Activated naive CD4-positive, alpha-beta T cell (primary cell): ENCODE measurements around the gene STPG1.

ENCODE experiments used
- DNase-seq, 4 experiments: peaks; one replicate each; lab custom pipeline; 2025; lab: John Stamatoyannopoulos, UW

The STPG1 gene

DNA sequence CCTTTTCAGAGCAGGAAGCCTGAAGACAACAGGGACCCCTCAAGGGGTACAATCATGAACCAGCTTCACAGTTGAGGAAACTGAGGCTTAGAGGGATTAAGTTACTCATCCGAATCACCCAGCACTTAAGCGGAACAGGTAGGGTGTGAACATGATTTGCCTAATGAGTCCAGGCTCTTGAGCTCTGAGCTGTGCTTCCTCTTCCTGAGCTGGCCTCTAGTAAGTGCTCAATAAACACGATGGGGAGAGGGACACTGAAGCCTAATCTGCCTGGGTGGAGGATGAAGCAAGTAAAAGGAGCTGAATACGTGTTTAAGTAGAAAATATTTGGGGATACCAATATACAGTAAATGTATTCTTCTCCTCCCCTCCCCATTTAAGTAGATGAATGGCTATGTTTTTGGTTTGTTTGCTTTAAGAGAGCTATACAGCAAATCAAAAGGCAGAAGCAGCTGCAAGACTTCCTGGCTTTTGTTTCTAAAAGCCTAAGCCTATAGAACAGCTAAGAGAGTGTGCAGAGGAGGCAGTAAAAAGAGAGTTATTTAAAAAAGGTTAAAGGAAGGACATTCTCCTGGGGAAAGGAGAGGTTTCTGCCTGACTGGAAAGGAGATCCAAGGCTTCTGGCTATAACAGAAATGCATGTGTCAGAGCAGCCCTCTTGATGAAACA is 20.5 kb downstream of the STPG1 start:
- no peak for DNase-seq

DNA sequence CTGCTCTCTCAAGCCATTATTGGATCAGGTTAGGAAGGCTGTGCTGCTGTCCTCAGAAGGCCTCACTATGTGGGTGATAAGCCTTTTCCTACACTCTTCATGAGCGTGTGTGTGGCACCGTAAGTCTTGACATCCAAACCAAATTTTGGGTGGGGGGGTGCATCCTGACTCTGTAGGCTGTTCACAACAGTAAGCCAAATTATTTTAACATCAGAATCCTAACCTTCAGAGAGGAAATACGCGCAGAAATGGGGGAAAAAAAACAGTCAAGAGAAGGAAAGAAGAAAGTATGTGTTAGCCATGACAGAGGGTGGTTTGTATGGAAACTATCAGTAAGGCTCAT is 21.0 kb downstream of the STPG1 start:
- DNase-seq = no peak

DNA sequence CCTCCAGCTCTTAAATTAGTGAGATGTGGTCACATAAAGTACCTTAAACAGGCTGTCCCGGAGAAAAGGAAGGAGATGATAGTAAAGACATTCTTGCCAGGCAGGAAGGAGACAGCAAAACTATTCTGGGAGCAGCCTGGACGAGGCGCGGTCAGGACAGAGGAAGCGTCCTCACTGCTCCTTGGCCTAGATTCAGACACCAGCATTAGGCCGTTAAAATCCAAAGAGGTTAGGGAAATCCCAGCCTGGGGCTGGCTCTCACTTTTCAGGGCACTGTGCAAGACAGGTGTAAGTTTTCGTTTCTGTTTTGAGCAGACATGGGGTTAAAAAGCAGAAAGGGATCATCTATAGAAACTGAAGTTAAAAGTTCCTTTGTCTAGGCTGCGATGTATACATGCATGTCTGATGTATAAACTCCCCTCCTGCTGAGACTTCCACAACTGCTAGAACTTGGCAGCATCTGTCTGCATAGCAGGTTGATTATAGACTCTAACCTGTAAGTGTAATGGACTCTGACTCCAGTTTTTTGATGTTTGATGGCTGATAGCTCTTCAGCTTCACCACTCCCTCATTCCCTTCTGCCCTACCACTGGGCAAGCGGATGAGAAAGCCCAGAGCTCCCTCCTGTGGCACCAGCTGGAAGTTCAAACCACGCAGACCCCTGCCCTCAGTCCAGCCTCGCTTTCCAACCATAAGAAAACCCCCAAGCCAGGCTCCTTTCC is 21.5 kb downstream of the STPG1 start:
- peak in 2 of 4 experiments; percentile 8 to 41 for DNase-seq

DNA sequence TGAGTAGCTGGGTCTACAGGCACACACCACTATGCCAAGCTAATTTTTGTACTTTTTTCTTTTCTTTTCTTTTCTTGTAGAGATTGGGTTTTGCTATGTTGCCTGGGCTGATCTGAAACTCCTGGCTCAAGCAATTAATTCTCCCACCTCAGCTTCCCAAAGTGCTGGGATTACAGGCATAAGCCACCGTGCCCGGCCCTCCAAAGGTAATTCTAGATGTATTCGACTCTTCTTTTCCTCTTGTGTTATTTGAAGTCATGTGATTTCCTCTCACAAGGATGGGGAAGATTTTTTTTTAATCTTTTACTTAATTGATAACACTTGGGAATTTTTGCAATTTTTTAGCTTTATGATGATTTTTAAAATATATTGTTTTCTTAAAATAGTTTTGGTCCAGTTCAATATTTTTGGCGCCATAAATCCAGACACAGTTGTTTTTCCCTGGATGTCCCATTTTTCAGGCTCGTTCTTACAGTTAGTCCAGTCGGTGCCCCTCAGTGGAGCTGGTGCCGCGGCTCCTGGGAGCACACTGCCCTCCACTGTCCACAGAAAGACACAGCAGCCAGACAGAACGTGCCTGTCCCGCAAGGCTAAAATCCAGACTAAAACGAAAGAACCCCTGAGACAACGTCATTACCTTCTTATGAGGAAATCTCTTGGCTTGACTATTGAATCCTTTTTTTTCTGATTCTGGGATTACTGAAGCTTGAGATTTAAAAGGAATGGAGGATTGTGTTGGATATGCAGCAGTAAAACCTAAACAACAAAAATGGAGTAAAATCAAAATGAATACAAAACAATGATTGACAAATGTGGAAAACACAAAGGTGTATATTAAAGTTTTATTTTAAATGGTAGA is 22.4 kb downstream of the STPG1 start:
- peak; percentile 8 to 50 (median 17) for DNase-seq

DNA sequence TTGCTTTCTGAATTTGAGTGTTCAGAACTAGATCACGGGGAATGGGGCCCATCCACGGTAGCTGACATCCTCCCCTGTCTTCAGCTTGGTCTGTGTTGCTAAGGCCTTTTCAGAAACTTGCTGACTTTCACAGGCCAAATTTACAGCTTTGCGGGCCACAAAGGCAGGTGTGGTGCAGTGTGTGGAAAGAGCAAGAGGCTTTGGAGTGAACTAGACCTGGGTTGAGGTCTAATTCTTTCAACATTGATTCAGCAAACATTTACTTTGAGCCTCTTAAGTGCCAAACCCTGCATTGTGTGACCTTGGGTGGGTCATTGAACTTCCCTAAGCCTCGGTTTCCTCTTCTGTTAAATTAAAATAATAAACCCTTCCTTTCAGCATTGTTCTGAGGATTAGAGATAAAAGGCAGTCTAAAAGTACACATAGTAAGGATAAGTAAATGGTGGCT is 24.3 kb downstream of the STPG1 start:
- DNase-seq = no peak

DNA sequence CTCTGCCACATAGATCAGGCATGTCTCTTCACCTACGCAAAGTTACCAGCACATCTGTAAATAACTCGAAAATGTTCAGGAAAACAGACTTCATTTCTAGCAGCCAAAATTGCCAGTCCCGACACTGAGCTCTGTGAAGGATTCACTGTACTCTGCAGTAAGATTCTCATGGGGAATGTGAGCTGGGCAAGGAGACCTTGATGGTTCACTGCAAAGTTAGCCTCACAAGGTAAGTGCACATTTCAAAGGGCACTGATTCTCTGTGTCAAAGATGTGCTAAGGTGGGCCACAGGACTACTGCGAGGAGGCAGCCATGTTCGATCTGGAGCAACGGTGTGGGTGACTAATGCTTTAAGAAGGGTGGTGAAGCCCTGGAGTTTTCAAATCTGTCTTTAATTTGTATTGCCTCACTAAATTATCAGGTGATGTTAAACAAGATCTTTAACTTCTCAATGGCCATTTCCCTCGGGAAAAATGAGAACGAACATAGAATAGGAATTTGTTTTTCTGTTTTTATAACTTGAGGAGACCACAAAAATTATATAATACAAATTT is 25.2 kb downstream of the STPG1 start:
- DNase-seq = no peak

DNA sequence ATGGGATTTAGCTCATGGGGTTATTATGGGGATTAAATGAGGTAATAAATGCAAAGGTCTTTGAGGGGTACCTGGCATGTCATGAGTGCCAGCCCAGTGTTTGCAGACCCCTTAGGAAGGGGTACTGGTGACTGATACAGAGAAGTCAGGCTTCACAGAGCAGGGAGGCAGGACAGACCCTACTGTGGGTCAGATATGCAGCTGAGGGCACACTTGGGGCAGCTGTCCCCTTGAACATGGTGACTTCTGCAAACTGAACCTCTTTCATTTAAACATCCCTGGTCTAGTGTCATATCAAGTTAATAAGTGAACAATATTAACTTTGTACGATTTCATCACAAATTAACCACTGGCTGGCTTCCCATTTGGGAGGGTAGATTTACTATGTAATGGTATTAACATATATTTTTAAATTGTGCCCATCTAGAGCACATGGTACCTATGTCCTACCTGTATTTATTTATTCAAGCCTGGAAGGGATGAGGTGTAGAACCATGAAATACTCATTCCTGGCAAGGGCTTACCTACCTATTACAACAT is 25.9 kb downstream of the STPG1 start:
- DNase-seq = no peak

DNA sequence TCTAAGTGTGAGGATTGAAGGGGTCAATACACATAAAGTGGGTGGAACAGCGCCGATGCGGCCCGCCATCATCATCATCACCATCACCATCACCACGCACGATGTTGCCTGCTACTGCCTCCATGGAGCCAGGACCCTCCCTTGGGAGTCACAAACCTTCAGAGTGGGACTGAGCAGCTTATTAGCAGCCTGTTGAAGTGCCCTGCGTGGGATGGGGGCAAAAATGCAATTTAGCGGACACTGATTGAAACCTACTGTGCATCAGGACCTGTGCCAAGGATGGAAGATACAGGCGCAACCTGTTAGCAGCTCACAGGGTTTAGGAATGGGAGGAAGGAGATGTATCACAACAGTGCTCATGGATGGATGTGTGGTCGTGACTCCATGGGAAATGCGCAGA is 26.7 kb downstream of the STPG1 start:
- DNase-seq = no peak

DNA sequence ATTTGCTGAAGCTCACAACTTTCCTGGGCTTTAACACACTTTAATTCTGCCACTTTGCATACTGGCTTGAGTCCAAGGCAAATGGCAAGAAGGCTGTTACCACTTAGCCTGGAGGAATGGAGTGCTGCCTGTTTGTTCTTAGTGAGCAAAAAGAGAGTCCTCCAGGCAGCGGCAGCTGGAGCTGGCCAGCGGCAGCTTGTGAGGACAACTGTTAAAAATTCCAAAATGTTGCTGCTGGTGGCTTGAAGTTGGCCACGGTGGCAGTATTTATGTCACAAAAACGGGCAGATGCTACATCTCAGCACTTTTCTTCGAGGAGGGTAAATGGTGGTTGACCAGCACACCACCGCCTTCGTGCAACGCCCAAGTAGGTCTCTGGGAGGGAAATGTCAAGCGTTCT is 27.3 kb downstream of the STPG1 start:
- DNase-seq = no peak

DNA sequence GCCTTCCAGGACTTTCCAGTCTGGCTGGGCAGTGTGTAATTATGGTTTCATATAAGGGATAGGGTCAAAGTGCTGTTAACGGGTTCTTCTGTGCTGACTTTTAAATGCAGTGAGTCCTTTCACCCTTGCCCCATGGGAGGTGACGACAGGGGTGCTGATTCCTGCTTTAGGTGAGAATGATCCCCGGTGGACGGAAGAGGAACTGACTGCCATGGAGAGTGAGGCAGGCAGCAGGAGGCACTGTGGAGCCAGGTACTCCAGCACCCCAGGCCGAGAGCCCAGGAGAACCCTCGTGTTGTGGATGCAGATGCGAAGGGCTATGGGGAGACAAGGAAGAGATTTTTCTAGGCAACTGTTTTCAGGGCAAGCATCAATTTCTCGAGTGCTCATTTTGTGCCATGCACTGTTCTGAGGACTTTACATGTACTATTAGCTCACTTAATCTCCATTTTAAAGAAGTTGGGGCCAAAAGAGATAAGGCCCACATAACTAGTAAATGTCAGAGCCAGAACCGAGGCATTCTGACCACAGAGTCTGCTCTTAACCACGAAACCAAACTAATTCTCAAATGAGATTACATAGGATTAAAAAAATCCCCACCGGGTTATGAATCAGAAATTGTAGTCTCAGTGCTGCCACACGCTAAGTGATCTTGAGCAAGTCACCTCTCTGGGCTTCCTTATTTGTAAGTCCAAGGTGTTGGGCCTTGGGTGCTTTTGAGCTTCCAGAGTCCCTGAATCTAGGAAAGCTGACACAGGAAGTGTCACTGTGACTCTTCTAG is 28.2 kb downstream of the STPG1 start:
- peak in 2 of 4 experiments; percentile 3 to 8 for DNase-seq

DNA sequence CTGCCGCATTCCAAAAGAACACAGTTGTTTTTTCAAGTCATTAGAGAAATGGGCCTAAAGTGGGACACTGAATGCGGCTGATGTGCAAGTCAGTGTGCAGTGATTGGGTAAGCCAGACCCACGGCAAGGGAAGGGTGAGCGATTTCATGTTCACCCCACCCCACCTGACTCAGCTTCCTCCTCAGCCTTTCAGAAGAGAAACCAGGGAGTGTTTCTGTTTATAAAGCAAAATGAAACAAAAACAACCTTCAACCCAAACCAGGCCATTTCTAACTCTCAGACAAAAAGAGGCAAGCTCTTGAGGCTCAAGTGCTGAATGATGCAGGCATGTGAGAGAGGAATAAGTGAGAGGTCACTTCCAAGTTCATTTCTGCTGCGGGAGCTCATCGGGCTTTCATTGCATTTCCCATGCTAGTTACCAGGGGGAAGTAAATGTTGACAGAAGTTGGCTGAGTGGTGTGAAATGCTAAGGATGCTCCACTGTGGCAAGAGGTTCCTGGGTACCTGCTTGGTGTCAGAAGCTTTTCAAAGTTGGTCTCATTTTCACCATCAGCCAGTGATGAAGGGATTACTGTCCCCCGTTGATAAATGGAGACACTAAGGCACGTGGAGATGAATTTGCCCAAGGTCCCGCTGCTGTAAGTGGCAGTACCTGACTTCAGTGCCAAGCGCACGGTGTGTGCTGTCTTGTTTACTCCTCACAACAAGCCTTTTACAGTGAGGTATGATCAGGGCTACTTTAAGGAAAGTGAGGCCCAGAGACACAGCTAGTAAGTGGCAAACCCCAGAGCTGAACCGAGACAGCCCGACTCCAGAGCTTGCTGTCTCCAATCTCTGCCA is 29.1 kb downstream of the STPG1 start:
- DNase-seq = peak in 1 of 4 experiments; percentile 19

DNA sequence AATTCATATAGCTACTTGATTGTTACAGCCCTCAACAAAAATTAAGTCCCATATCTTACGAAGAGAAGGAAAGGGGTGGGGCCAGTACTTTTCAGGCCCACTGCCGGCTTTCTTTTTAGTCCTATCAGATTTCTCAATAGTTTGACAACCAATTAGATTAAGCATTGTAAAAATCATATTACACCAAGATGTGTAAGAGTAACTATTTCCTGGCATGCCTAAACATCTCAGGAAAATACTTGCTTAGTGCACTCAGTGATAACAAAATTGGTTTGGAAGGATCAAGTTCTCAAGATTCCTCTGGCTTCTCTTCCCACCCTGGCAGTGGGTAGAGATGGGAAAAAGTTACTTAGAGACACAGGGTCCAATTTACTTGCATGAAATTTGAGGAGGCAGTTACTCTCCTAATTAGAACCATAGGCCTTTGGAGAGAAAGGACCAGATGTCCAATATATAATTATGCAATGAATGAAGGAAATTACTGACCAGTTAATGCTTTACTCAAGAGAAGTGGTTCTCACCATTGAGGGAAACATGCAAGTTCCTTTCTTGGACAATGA is 30.1 kb downstream of the STPG1 start:
- no peak for DNase-seq

DNA sequence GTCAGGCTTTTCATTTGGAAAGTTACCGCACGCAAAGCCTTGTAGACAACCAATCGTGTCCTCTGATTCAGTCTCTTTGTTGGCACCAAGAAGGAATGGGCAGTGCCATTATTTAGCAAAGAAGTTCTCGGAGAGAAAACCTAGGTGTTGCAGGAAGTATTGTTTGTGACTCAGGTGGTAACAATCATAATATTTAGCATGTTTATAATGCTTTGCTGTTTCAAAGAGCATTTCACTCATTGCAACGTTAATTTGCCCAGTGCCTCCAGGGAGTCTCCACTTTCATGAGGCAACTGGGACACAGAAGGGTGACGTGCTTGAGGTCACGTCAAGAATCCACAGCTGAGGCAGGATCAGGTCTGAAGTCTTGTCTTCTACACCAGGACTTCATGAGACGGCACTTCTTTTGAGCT is 31.4 kb downstream of the STPG1 start:
- no peak for DNase-seq

DNA sequence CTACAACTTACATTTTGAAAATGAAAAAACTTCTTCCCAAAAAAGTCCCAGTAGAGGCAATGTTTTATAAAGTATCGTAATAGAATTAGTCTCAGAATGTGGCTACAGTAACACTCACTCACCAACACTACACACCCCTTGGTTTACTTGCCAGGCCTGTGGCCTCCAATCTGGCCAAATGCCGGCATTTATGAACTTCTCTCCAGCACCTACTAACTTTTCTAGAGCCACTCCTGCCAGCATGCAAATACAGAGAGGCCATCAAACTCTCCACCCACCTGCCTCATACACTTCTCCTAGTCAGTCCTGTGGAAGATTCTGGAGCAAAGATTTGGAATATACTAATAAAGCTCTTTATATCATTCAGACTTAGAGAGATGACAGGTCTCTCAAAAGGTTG is 32.3 kb downstream of the STPG1 start:
- no peak for DNase-seq

DNA sequence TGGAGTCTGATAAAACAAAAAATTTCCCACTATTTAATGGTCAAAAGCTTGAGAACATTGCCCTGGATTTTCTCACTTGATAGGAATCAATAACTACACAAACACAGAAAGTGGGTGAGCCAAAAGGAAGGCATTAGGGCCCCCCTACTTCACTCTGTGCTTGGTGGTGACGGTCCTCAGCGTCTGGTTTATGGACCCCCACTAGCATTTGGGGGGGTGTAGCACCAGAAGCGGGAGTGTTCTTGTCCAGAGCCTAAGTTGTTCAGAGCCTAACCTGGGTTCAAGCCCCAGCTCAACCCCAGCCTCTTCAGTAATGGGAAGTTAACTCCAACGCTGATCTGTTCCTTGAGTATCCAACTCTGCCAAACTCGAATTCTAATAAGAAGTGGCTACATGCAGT is 33.1 kb downstream of the STPG1 start:
- DNase-seq = no peak

DNA sequence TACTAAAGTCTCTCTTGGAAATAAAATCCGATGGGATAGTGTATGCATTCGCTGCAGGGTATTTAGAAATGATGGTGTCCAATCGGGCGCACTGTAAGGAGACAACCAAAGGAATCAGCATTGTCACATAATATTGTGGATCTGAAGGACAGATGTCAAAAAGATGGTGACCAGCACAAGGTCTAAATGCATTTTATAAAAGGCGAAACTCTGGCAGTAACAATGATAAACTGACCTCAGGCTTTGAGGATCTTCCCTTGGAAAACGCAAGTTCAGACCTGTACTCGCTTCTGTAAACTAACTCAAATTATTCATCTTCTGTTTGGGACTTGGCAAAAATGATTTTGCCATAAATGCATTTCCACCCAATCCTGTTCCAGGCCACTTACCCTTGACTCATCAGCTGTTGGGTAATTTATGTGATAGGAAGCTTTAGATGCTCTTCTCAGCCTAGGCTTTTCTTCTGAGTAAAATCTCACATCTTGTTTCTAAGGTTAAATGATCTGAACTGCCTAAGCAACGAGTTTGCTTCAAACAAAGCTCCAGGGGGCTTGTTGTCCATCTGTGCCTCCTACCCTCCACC is 33.8 kb downstream of the STPG1 start:
- no peak for DNase-seq

DNA sequence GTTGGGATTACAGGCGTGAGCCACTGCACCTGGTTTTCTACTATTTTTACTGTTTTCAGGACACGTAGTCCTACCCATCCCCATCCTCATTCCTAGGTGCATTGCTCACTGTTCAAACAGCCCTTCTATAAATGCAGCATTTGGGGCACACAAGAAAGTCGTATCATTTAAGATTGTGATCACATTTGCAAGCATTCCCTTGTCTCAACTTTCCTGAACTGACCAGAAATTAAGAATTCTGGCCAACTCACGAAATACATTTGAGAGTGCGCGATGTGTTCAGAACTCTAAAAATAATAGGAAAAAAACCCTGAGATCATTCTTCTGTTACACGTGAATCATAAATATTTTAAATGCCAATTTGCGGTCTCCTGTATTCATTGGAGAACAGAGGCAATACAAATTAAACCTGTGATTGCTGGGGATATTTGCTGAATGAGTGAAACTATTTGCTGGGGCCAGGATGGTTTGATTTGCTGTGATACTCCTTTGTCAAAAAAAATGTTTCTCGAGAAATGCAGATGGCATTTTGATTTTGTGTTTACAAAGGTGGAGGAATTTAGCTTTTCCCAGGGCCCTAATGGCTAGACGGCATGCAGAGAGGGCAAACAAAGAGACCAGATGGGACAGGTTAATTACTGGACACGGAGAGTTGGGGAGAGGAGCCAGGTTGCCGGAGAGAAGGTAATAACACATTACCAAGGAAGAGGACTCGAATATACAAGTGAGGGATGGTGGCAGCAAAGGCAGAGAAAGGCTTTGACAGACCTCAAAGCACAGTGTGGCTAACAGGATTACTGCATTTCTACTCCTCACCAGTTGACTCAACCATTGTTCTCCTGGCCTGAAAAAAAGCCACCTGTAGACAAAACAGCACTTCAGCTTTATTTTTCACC is 38.4 kb downstream of the STPG1 start:
- no peak for DNase-seq

DNA sequence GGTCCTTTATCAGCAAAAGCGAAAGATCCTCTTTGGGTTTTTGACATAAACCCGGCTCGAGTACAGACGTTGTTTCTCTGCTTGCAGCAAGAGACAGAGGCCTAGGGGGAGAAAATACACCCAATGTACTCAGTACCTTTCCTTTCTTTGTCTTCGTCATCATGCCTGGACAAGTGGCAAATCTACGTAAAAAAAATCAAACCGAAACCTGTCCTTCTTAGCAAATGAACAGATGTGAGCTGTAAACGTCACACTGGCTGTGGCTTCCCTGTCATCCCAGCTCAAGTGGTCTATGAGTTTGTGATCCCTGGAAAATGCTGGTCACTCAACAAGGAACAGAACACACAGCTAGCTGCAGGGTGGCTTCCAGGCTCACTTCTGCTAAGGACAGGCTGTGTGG is 39.9 kb downstream of the STPG1 start:
- DNase-seq = no peak

DNA sequence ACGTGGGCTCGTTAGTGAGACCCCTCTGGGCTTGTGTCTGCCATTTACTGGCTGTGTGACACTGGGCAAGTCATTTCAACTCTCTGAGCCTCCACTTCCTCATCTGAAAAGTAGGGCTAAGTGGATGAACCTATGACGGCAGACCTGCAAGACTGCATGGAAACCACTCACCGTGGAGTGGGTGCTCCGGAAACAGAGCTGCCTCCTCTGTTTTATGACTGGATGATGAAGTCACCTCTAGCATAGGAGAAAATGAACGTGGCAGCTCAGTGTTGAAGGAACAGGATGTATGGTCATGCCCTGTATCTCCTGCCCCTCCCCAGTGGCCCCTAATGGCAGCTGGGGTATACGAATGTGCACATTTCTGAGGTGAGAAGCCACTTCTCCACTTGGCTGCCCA is 40.5 kb downstream of the STPG1 start:
- DNase-seq = no peak
